ENCODE data around the gene LAD1. TPM values are rescaled to one million over a fixed set of nuclear protein-coding genes. Genes with fewer than 3 reads are reported as not detected.

Gene LAD1
- total and polyA plus RNA-seq, 2 experiments from 2014 or later: 63.5 to 64.2 TPM

DNA sequence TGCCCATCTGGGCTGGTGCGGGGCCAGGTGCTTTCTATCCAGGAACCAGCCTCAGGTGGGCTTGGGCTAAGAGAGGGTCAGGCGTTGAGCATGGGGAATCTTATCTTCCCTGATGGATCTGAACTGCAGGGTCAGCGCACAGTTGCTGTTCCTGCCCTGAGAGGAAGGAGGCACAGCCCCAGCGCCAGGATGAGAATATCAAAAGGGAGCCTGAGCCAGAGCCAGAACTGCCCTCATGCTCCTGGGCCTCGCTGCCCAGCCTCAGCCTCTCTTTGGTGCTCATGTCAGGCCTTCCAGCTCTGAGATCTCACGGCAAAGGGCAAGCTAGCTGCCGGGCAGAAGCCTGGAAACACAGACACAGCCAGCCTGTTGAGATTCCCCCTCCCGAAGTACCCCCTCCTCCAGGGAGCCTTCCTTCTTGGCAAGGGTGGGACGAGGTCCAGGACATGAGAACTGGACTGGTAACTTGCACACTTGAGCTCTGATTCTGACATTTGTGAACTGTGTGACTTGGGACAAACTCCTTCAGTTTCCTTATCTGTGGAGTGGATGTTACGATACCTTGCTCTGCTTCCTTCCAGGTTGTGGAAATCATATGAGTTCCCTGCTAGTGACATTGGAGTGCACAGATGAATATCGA lies 1.2 kb upstream of the LAD1 start:
- H2AFZ ChIP-seq: no peak overlapping the region
- H3K4me1 ChIP-seq (ENCODE audit: insufficient read depth): peaks cover 45% of the 10 kb centered on the region
- no peak overlapping the region for H3K4me3 ChIP-seq
- peak overlapping the region; percentile 82 for H3K4me2 ChIP-seq
- H3K79me2 ChIP-seq: peaks cover 27% of the 10 kb centered on the region
- H3K9me2 ChIP-seq (replicated peaks; ENCODE audit: insufficient read depth): no peaks in the 10 kb centered on the region
- TF ChIP-seq, protein P1, sequence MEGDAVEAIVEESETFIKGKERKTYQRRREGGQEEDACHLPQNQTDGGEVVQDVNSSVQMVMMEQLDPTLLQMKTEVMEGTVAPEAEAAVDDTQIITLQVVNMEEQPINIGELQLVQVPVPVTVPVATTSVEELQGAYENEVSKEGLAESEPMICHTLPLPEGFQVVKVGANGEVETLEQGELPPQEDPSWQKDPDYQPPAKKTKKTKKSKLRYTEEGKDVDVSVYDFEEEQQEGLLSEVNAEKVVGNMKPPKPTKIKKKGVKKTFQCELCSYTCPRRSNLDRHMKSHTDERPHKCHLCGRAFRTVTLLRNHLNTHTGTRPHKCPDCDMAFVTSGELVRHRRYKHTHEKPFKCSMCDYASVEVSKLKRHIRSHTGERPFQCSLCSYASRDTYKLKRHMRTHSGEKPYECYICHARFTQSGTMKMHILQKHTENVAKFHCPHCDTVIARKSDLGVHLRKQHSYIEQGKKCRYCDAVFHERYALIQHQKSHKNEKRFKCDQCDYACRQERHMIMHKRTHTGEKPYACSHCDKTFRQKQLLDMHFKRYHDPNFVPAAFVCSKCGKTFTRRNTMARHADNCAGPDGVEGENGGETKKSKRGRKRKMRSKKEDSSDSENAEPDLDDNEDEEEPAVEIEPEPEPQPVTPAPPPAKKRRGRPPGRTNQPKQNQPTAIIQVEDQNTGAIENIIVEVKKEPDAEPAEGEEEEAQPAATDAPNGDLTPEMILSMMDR (IDR thresholded peaks at IDR 0.05; ENCODE audit: poor library complexity): no peak
- TF ChIP-seq EZH2phosphoT487 (IDR thresholded peaks at IDR 0.05; ENCODE audit: low read depth, severe bottlenecking, unreplicated experiment): no peak
- TF ChIP-seq EZH2 (IDR thresholded peaks at IDR 0.05; ENCODE audit: borderline replicate concordance): no peak
- no peaks in the 10 kb centered on the region for H3K36me3 ChIP-seq (replicated peaks; ENCODE audit: insufficient read depth, low read depth)
- no peaks in the 10 kb centered on the region for H3K9me3 ChIP-seq (ENCODE audit: low read depth)
- peak overlapping the region; percentile 98 for H3K27ac ChIP-seq
- 81% methylated on average over 11 of the region's 11 CpGs for WGBS (ENCODE audit: low lambda C conversion rate, missing lambda C conversion rate)
- no peaks in the 10 kb centered on the region for H3K27me3 ChIP-seq
- H4K20me1 ChIP-seq (ENCODE audit: insufficient read depth, poor library complexity, severe bottlenecking): no peaks in the 10 kb centered on the region
- DNase-seq (ENCODE audit: low spot score): no peak

GRCh38 chr1:201399352-201400126 lies 415 bp upstream of the LAD1 start:
- Histone ChIP-seq H3K27me3 (no peaks in the 10 kb centered on the region), H4K20me1 (ENCODE audit: insufficient read depth, poor library complexity, severe bottlenecking) (peaks cover 3% of the 10 kb centered on the region), H3K79me2 (peaks cover 35% of the 10 kb centered on the region), H3K9me3 (ENCODE audit: low read depth) (no peaks in the 10 kb centered on the region), H3K27ac (peak overlapping the region; percentile 98), H3K4me3 (peak overlapping the region; percentile 21), H3K4me1 (ENCODE audit: insufficient read depth) (peaks cover 45% of the 10 kb centered on the region), H3K36me3 (replicated peaks; ENCODE audit: insufficient read depth, low read depth) (no peaks in the 10 kb centered on the region), H3K9me2 (replicated peaks; ENCODE audit: insufficient read depth) (no peaks in the 10 kb centered on the region), H3K4me2 (peak overlapping the region; percentile 82), H2AFZ (peak overlapping the region; percentile 32)
- WGBS (ENCODE audit: low lambda C conversion rate, missing lambda C conversion rate): 8% methylated on average over 46 of the region's 62 CpGs
- TF ChIP-seq EZH2phosphoT487 (IDR thresholded peaks at IDR 0.05; ENCODE audit: low read depth, severe bottlenecking, unreplicated experiment) (no peak), EZH2 (IDR thresholded peaks at IDR 0.05; ENCODE audit: borderline replicate concordance) (peak; percentile 87)
- TF ChIP-seq, protein P1 (IDR thresholded peaks at IDR 0.05; ENCODE audit: poor library complexity): no peak
- DNase-seq (ENCODE audit: low spot score): peak; percentile 91

DNA sequence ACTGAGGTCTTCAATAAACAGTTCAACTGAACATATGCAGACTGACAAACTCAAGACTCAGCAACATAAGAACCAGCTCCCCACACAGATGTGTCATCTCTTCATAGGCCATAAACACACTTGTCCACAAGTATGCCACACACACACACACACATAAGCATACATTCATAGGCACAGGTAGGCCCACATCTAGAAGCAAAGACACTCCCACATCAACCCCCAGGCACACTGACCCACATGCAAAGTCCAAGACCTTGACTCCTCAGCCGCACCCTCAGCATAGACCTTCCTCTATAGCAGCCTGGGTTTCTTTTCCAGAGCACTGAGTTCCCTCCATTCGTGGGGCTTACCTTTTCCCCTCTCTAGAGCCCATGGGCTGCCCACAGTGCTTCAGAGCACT lies 1.4 kb downstream of the LAD1 start:
- H3K27me3 ChIP-seq: no peaks in the 10 kb centered on the region
- 57% methylated on average over 2 of the region's 2 CpGs for WGBS (ENCODE audit: low lambda C conversion rate, missing lambda C conversion rate)
- no peaks in the 10 kb centered on the region for H3K36me3 ChIP-seq (replicated peaks; ENCODE audit: insufficient read depth, low read depth)
- H4K20me1 ChIP-seq (ENCODE audit: insufficient read depth, poor library complexity, severe bottlenecking): peaks cover 14% of the 10 kb centered on the region
- peak overlapping the region; percentile 82 for H3K4me2 ChIP-seq
- peak; percentile 71 for DNase-seq (ENCODE audit: low spot score)
- peak overlapping the region; percentile 98 for H3K27ac ChIP-seq
- H3K9me2 ChIP-seq (replicated peaks; ENCODE audit: insufficient read depth): no peaks in the 10 kb centered on the region
- no peak for TF ChIP-seq EZH2 (IDR thresholded peaks at IDR 0.05; ENCODE audit: borderline replicate concordance)
- TF ChIP-seq EZH2phosphoT487 (IDR thresholded peaks at IDR 0.05; ENCODE audit: low read depth, severe bottlenecking, unreplicated experiment): no peak
- TF ChIP-seq, protein P1 (IDR thresholded peaks at IDR 0.05; ENCODE audit: poor library complexity): no peak
- no peaks in the 10 kb centered on the region for H3K9me3 ChIP-seq (ENCODE audit: low read depth)
- no peak overlapping the region for H2AFZ ChIP-seq
- H3K79me2 ChIP-seq: peaks cover 53% of the 10 kb centered on the region
- H3K4me3 ChIP-seq: peak overlapping the region; percentile 7
- H3K4me1 ChIP-seq (ENCODE audit: insufficient read depth): peaks cover 50% of the 10 kb centered on the region

Measured in hepatocyte (in vitro differentiated cells).